H9 (cell line): ENCODE data around the gene FBLN7. TPM values are rescaled to one million over a fixed set of nuclear protein-coding genes. Genes with fewer than 3 reads are reported as not detected.

Source experiments
- DNase-seq: peaks from one replicate; pipeline ENCODE4 v3.0.0-alpha.2; 2017
- H2AFZ ChIP-seq: one replicate; pipeline ENCODE4 v1.6.1; 2013; ENCODE audit warnings: mild to moderate bottlenecking, low read length, control low read depth, moderate library complexity
- H2AK5ac ChIP-seq: 2 replicates; pipeline ENCODE4 v1.6.1; 2013; ENCODE audit warnings: low read length, control low read depth, mixed read lengths; ENCODE audit not compliant: insufficient read length
- H2BK120ac ChIP-seq: one replicate; pipeline ENCODE4 v1.6.1; 2013; ENCODE audit warnings: low read depth, mild to moderate bottlenecking, low read length, control low read depth, inconsistent platforms; ENCODE audit not compliant: poor library complexity, severe bottlenecking
- H2BK12ac ChIP-seq: 2 replicates; pipeline ENCODE4 v1.6.1; 2013; ENCODE audit warnings: low read length, control low read depth, mixed read lengths, low read depth; ENCODE audit not compliant: insufficient read length
- H2BK15ac ChIP-seq: 2 replicates; pipeline ENCODE4 v1.6.1; 2013; ENCODE audit warnings: low read depth, low read length, control low read depth
- H2BK20ac ChIP-seq: one replicate; pipeline ENCODE4 v1.6.1; 2013; ENCODE audit warnings: low read depth, mild to moderate bottlenecking, low read length, control low read depth, inconsistent platforms; ENCODE audit not compliant: poor library complexity, severe bottlenecking
- H2BK5ac ChIP-seq: 2 replicates; pipeline ENCODE4 v1.6.1; 2013; ENCODE audit warnings: low read length, control low read depth, mixed read lengths; ENCODE audit not compliant: insufficient read length
- H3K14ac ChIP-seq: 2 replicates; pipeline ENCODE4 v1.6.1; 2013; ENCODE audit warnings: low read length, control low read depth; ENCODE audit not compliant: insufficient read depth
- H3K18ac ChIP-seq: 2 replicates; pipeline ENCODE4 v1.6.1; 2013; ENCODE audit warnings: low read depth, mild to moderate bottlenecking, mixed read lengths, low read length, control low read depth; ENCODE audit not compliant: insufficient read length
- H3K23ac ChIP-seq: 2 replicates; pipeline ENCODE4 v1.6.1; 2013; ENCODE audit warnings: low read length, control low read depth, mixed read lengths, low read depth; ENCODE audit not compliant: insufficient read length
- H3K23me2 ChIP-seq: 2 replicates; pipeline ENCODE4 v1.6.1; 2013; ENCODE audit warnings: low read depth, mild to moderate bottlenecking, mixed read lengths, low read length, control low read depth; ENCODE audit not compliant: insufficient read length, poor library complexity, severe bottlenecking
- H3K27ac ChIP-seq: 2 replicates; pipeline ENCODE4 v1.5.1; 2013; ENCODE audit warnings: low read length, control low read depth, mixed read lengths, low read depth; ENCODE audit not compliant: insufficient read length
- H3K27me3 ChIP-seq: 2 replicates; pipeline ENCODE4 v1.6.1; 2013; ENCODE audit warnings: low read length, control low read depth, inconsistent platforms; ENCODE audit not compliant: insufficient read depth
- H3K4ac ChIP-seq: 2 replicates; pipeline ENCODE4 v1.6.1; 2013; ENCODE audit warnings: low read depth, mild to moderate bottlenecking, control low read depth, inconsistent platforms, low read length, moderate library complexity
- H3K4me1 ChIP-seq: 2 replicates; pipeline ENCODE4 v1.6.1; 2013; ENCODE audit warnings: low read length, control low read depth, inconsistent platforms; ENCODE audit not compliant: insufficient read depth
- H3K4me2 ChIP-seq: 2 replicates; pipeline ENCODE4 v1.6.1; 2013; ENCODE audit warnings: low read length, control low read depth, mixed read lengths; ENCODE audit not compliant: insufficient read length, insufficient read depth
- H3K56ac ChIP-seq: 2 replicates; pipeline ENCODE4 v1.6.1; 2013; ENCODE audit warnings: low read depth, mild to moderate bottlenecking, mixed read lengths, low read length, control low read depth; ENCODE audit not compliant: insufficient read length
- H3K79me1 ChIP-seq: 2 replicates; pipeline ENCODE4 v1.6.1; 2013; ENCODE audit warnings: low read depth, mild to moderate bottlenecking, moderate library complexity, low read length, control low read depth, inconsistent platforms; ENCODE audit not compliant: insufficient read depth, poor library complexity, severe bottlenecking
- H3K79me2 ChIP-seq: 2 replicates; pipeline ENCODE4 v1.6.1; 2013; ENCODE audit warnings: low read length, control low read depth, inconsistent platforms; ENCODE audit not compliant: insufficient read depth
- H3K9ac ChIP-seq: 2 replicates; pipeline ENCODE4 v1.6.1; 2013; ENCODE audit warnings: low read length, control low read depth, mixed read lengths; ENCODE audit not compliant: insufficient read length; ENCODE audit errors: extremely low read depth
- H3K9me3 ChIP-seq: one replicate; pipeline ENCODE4 v1.6.1; 2013; ENCODE audit warnings: low read depth, low read length, inconsistent platforms; ENCODE audit not compliant: control insufficient read depth
- H3T11ph ChIP-seq: one replicate; pipeline ENCODE4 v1.6.1; 2013; ENCODE audit warnings: mild to moderate bottlenecking, low read length, control low read depth, inconsistent platforms
- H4K20me1 ChIP-seq: one replicate; pipeline ENCODE4 v1.6.1; 2013; ENCODE audit not compliant: control insufficient read depth, insufficient read length, insufficient read depth
- H4K5ac ChIP-seq: 2 replicates; pipeline ENCODE4 v1.6.1; 2013; ENCODE audit warnings: low read depth, mild to moderate bottlenecking, mixed read lengths, low read length, control low read depth; ENCODE audit not compliant: insufficient read length
- H4K8ac ChIP-seq: replicated peaks from 2 replicates; pipeline ENCODE4 v1.6.1; 2013; ENCODE audit warnings: low read length, control low read depth, mixed read lengths, low read depth; ENCODE audit not compliant: insufficient read length
- H4K91ac ChIP-seq: 2 replicates; pipeline ENCODE4 v1.6.1; 2013; ENCODE audit warnings: low read depth, mild to moderate bottlenecking, moderate library complexity, mixed read lengths, low read length, control low read depth; ENCODE audit not compliant: insufficient read length
- H3K27ac Mint-ChIP-seq, 3 experiments: 2 replicates in 2 of 3; 3 replicates in 1 of 3; pipeline ENCODE4 v1.8.0; 2020 to 2021; ENCODE audit warnings: mixed read lengths in 3 of 3, mild to moderate bottlenecking in 1 of 3, moderate library complexity in 1 of 3
- H3K27me3 Mint-ChIP-seq: 2 replicates; pipeline ENCODE4 v1.8.0; 2021; ENCODE audit warnings: low read depth, mild to moderate bottlenecking, moderate library complexity, mixed read lengths
- H3K36me3 Mint-ChIP-seq, 3 experiments: 2 replicates in 2 of 3; 3 replicates in 1 of 3; pipeline ENCODE4 v1.8.0; 2020 to 2021; ENCODE audit warnings: low read depth in 3 of 3, mixed read lengths in 3 of 3; ENCODE audit not compliant: insufficient read depth in 1 of 3
- H3K4me1 Mint-ChIP-seq, 2 experiments: 2 replicates each; pipeline ENCODE4 v1.8.0; 2020; ENCODE audit warnings: mixed read lengths in 2 of 2
- H3K4me3 Mint-ChIP-seq, 2 experiments: 2 replicates in 1 of 2; 3 replicates in 1 of 2; pipeline ENCODE4 v1.8.0; 2020 to 2021; ENCODE audit warnings: mild to moderate bottlenecking in 2 of 2, mixed read lengths in 2 of 2, moderate library complexity in 1 of 2
- H3K9me3 Mint-ChIP-seq, 2 experiments: 2 replicates in 1 of 2; 3 replicates in 1 of 2; pipeline ENCODE4 v1.8.0; 2020; ENCODE audit warnings: mild to moderate bottlenecking in 2 of 2, mixed read lengths in 2 of 2, moderate library complexity in 1 of 2
- CTCF ChIP-seq: fragments of 200-600 bp; sonication (generic); conservative IDR thresholded peaks from 3 replicates; pipeline ENCODE4 v1.8.0; 2021; ENCODE audit warnings: antibody characterized with exemption, mild to moderate bottlenecking
- WGBS: extraction: QIAGEN DNeasy Blood & Tissue Kit; methylation state at CpG from one replicate; pipeline ENCODE4 v1.1.7; 2013; ENCODE audit warnings: missing lambda C conversion rate, low lambda C conversion rate, mixed read lengths; ENCODE audit not compliant: insufficient read length; ENCODE audit errors: extremely low coverage; 5-methylcytosine and 5-hydroxymethylcytosine counted together
- total RNA-seq: library from RNA; stranded (reverse); gene quantifications from 2 replicates; pipeline ENCODE4 v1.2.1, GENCODE V29; 2021

FBLN7 gene
- total RNA-seq, 1 experiment from 2014 or later = 1.3 TPM

- H3K36me3 Mint-ChIP-seq = no peaks in the 10 kb centered on the region
- Histone ChIP-seq H4K20me1 (no peaks in the 10 kb centered on the region), H2BK5ac (no peak overlapping the region), H3K4ac (no peak overlapping the region), H4K8ac (no peak overlapping the region), H3K23me2 (no peaks in the 10 kb centered on the region), H2AK5ac (no peak overlapping the region), H3K79me2 (no peaks in the 10 kb centered on the region), H4K91ac (no peak overlapping the region), H3K9ac (no peak overlapping the region), H3K56ac (no peak overlapping the region), H3K79me1 (no peaks in the 10 kb centered on the region), H3K27ac (no peak overlapping the region), H4K5ac (no peak overlapping the region), H3K23ac (no peak overlapping the region), H2BK120ac (no peak overlapping the region), H3K9me3 (no peaks in the 10 kb centered on the region), H3K18ac (no peak overlapping the region), H2BK20ac (no peak overlapping the region), H2BK12ac (no peak overlapping the region), H3K14ac (no peak overlapping the region), H3T11ph (no peak overlapping the region), H2AFZ (no peak overlapping the region), H3K27me3 (no peaks in the 10 kb centered on the region), H2BK15ac (no peak overlapping the region), H3K4me2 (no peak overlapping the region), H3K4me1 (peaks cover 3% of the 10 kb centered on the region; the same call in 1 of the 2 replicates)
- no CpG with 5 or more reads among the region's 10 CpGs for WGBS
- no peaks in the 10 kb centered on the region; the same call in 1 of the 2 replicates for H3K27me3 Mint-ChIP-seq
- no peaks in the 10 kb centered on the region for H3K9me3 Mint-ChIP-seq
- no peak overlapping the region for H3K4me3 Mint-ChIP-seq
- H3K27ac Mint-ChIP-seq = no peak overlapping the region
- peaks cover 21 to 24% of the 10 kb centered on the region in 2 experiments for H3K4me1 Mint-ChIP-seq
- DNase-seq = no peak
- no peak for TF ChIP-seq CTCF
These were observed 15.3 kb downstream of the FBLN7 start for GRCh38 chr2:112153501-112153900.
